ENCODE measurements around the gene ICA1L. TPM values are rescaled to one million over a fixed set of nuclear protein-coding genes. Genes with fewer than 3 reads are reported as not detected.

The ICA1L gene
- total RNA-seq, 1 experiment from 2014 or later = not detected

GRCh38 chr2:202821206-202822160 is 50.1 kb downstream of the ICA1L start:
- ChIA-PET POLR2A (ENCODE audit: unreplicated experiment) (no interaction called here), CTCF (no interaction called here)
- H3K4me3 ChIP-seq = no peak overlapping the region
- intact Hi-C loops (cut with micrococcal nuclease; ENCODE audit: unreplicated experiment) = no loop called here
- H3K36me3 ChIP-seq (ENCODE audit: low read depth) = no peaks in the 10 kb centered on the region
- TF ChIP-seq EZH2 (IDR thresholded peaks at IDR 0.05; ENCODE audit: low read depth) (no peak), CTCF (conservative IDR thresholded peaks at IDR 0.05) (no peak)
- H3K9me3 ChIP-seq (ENCODE audit: insufficient read depth, low read depth) = no peaks in the 10 kb centered on the region
- no TSS peak for BruUV-seq (replicated peaks)
- no peak overlapping the region for H3K27ac ChIP-seq
- H4K20me1 ChIP-seq (ENCODE audit: insufficient read depth) = no peaks in the 10 kb centered on the region
- H3K79me2 ChIP-seq (ENCODE audit: low read depth) = no peaks in the 10 kb centered on the region
- no peaks in the 10 kb centered on the region for H3K27me3 ChIP-seq (ENCODE audit: insufficient read depth, low read depth)
- no peaks in the 10 kb centered on the region for H3F3A ChIP-seq (ENCODE audit: insufficient read depth, low read depth)
- H3K9me2 ChIP-seq (ENCODE audit: insufficient read depth) = no peaks in the 10 kb centered on the region
- no peak overlapping the region for H2AFZ ChIP-seq
- no peak overlapping the region for H3K4me2 ChIP-seq
- DNase-seq = no peak
- H3K4me1 ChIP-seq (replicated peaks; ENCODE audit: insufficient read depth) = no peaks in the 10 kb centered on the region

GRCh38 chr2:202818321-202818720 is 53.2 kb downstream of the ICA1L start:
- BruUV-seq (replicated peaks) = no TSS peak
- no peaks in the 10 kb centered on the region for H3K27me3 ChIP-seq (ENCODE audit: insufficient read depth, low read depth)
- no peaks in the 10 kb centered on the region for H4K20me1 ChIP-seq (ENCODE audit: insufficient read depth)
- H3K9me2 ChIP-seq (ENCODE audit: insufficient read depth) = no peaks in the 10 kb centered on the region
- H3K79me2 ChIP-seq (ENCODE audit: low read depth) = no peaks in the 10 kb centered on the region
- TF ChIP-seq CTCF (conservative IDR thresholded peaks at IDR 0.05) (no peak), EZH2 (IDR thresholded peaks at IDR 0.05; ENCODE audit: low read depth) (no peak)
- ChIA-PET POLR2A (ENCODE audit: unreplicated experiment) (no interaction called here), CTCF (no interaction called here)
- DNase-seq = no peak
- H3K4me1 ChIP-seq (replicated peaks; ENCODE audit: insufficient read depth) = no peaks in the 10 kb centered on the region
- H3K36me3 ChIP-seq (ENCODE audit: low read depth) = no peaks in the 10 kb centered on the region
- H2AFZ ChIP-seq = no peak overlapping the region
- intact Hi-C loops (cut with micrococcal nuclease; ENCODE audit: unreplicated experiment) = no loop called here
- no peak overlapping the region for H3K4me2 ChIP-seq
- H3K4me3 ChIP-seq = no peak overlapping the region
- no peaks in the 10 kb centered on the region for H3K9me3 ChIP-seq (ENCODE audit: insufficient read depth, low read depth)
- no peaks in the 10 kb centered on the region for H3F3A ChIP-seq (ENCODE audit: insufficient read depth, low read depth)
- H3K27ac ChIP-seq = no peak overlapping the region

GRCh38 chr2:202817771-202818170 is 53.8 kb downstream of the ICA1L start:
- H3K9me3 ChIP-seq (ENCODE audit: insufficient read depth, low read depth) = no peaks in the 10 kb centered on the region
- BruUV-seq (replicated peaks) = no TSS peak
- no peaks in the 10 kb centered on the region for H3K27me3 ChIP-seq (ENCODE audit: insufficient read depth, low read depth)
- no peaks in the 10 kb centered on the region for H3K9me2 ChIP-seq (ENCODE audit: insufficient read depth)
- H3F3A ChIP-seq (ENCODE audit: insufficient read depth, low read depth) = no peaks in the 10 kb centered on the region
- TF ChIP-seq EZH2 (IDR thresholded peaks at IDR 0.05; ENCODE audit: low read depth) (no peak), CTCF (conservative IDR thresholded peaks at IDR 0.05) (no peak)
- H2AFZ ChIP-seq = no peak overlapping the region
- no peaks in the 10 kb centered on the region for H4K20me1 ChIP-seq (ENCODE audit: insufficient read depth)
- CTCF ChIA-PET = no interaction called here
- POLR2A ChIA-PET (ENCODE audit: unreplicated experiment) = interaction anchor here (0.6 kb wide), 1 partner anchor 74 kb away, joined by 4 read pairs; no protein-coding TSS in a partner anchor
- H3K27ac ChIP-seq = no peak overlapping the region
- DNase-seq = no peak
- no peaks in the 10 kb centered on the region for H3K79me2 ChIP-seq (ENCODE audit: low read depth)
- no peak overlapping the region for H3K4me2 ChIP-seq
- H3K4me3 ChIP-seq = no peak overlapping the region
- no peaks in the 10 kb centered on the region for H3K36me3 ChIP-seq (ENCODE audit: low read depth)
- H3K4me1 ChIP-seq (replicated peaks; ENCODE audit: insufficient read depth) = no peaks in the 10 kb centered on the region
- intact Hi-C loops (cut with micrococcal nuclease; ENCODE audit: unreplicated experiment) = no loop called here

All from PC-9 (cell line).